K562 (cell line): ENCODE results near the gene NEMP1. TPM values are rescaled to one million over a fixed set of nuclear protein-coding genes. Genes with fewer than 3 reads are reported as not detected.

Source experiments
- ARID3B ChIP-seq: fragments of 250-450 bp; sonication (Bioruptor Pico); IDR thresholded peaks from 2 replicates; pipeline ENCODE4 v1.4.0; 2020; ENCODE audit warnings: borderline replicate concordance
- BCOR ChIP-seq: fragments of 450-650 bp; IDR thresholded peaks from 2 replicates; pipeline ENCODE4 v1.6.1; 2016
- CBX3 ChIP-seq, 2 experiments: IDR thresholded peaks; 1 replicate in 1 of 2; 2 replicates in 1 of 2; pipeline ENCODE4 v1.6.1; 2012; ENCODE audit warnings: inconsistent platforms in 2 of 2, low read length in 2 of 2, borderline replicate concordance in 1 of 2, control low read depth in 1 of 2
- CEBPB ChIP-seq: fragments of 450-650 bp; IDR thresholded peaks from 2 replicates; pipeline ENCODE4 v1.6.1; 2016; ENCODE audit warnings: missing genetic modification characterization, missing compliant biosample characterization
- KLF6 ChIP-seq: fragments of 250-450 bp; sonication (Bioruptor Pico); IDR thresholded peaks from 2 replicates; pipeline ENCODE4 v1.4.0; 2020; ENCODE audit warnings: mild to moderate bottlenecking, moderate library complexity, borderline replicate concordance
- MAFG ChIP-seq: fragments of 450-650 bp; conservative IDR thresholded peaks from 2 replicates; pipeline ENCODE4 v1.6.1; 2016; ENCODE audit warnings: missing genetic modification characterization, missing compliant biosample characterization
- MBD2 ChIP-seq: sonication (generic); IDR thresholded peaks from 2 replicates; pipeline ENCODE4 v1.6.1; 2016; ENCODE audit warnings: low read depth, borderline replicate concordance
- POLR2G ChIP-seq: fragments of 200-400 bp; formaldehyde crosslinking; IDR thresholded peaks from 2 replicates; pipeline ENCODE4 v1.6.1; 2017; ENCODE audit warnings: low read depth, mild to moderate bottlenecking, antibody characterized with exemption, low read length, moderate library complexity
- RBFOX2 ChIP-seq: fragments of 200-400 bp; formaldehyde crosslinking; IDR thresholded peaks from 2 replicates; pipeline ENCODE4 v1.6.1; 2017; ENCODE audit warnings: low read depth, mild to moderate bottlenecking, low read length, moderate library complexity
- RCOR1 ChIP-seq, 2 experiments: IDR thresholded peaks; 2 replicates each; pipeline ENCODE4 v1.6.1; 2012; ENCODE audit warnings: low read depth in 2 of 2, low read length in 2 of 2, borderline replicate concordance in 1 of 2, improper control_type of control experiment in 1 of 2
- SMAD2 ChIP-seq: fragments of 150-350 bp; IDR thresholded peaks from 2 replicates; pipeline ENCODE4 v1.6.1; 2014; ENCODE audit warnings: low read depth, mild to moderate bottlenecking, low read length
- SMARCA5 ChIP-seq: fragments of 450-650 bp; IDR thresholded peaks from 2 replicates; pipeline ENCODE4 v1.6.1; 2016
- SMARCC2 ChIP-seq: fragments of 450-650 bp; IDR thresholded peaks from 2 replicates; pipeline ENCODE4 v1.6.1; 2017; ENCODE audit warnings: antibody characterized with exemption, moderate library complexity, mild to moderate bottlenecking, low read depth
- ZZZ3 ChIP-seq: fragments of 450-650 bp; IDR thresholded peaks from 2 replicates; pipeline ENCODE4 v1.6.1; 2016; ENCODE audit warnings: antibody characterized with exemption, mild to moderate bottlenecking, moderate library complexity
- polyA plus RNA-seq, 8 experiments: library from polyadenylated mRNA; depleted of rRNA in 4 of 8; stranded (reverse) in 5 of 8; unstranded in 3 of 8; fragments of >200 nt; fragmentation: Nextera tagmentation in 2 of 8; fragmentation: Illumina TruSeq in 1 of 8; extraction: Ambion mirVana in 2 of 8; extraction: Trizol in 1 of 8; gene quantifications; 2 replicates each; pipeline versions ENCODE4 v1.2.1 to v1.2.3, GENCODE V29; 2011 to 2014; ENCODE audit warnings: inconsistent platforms in 1 of 8, missing spikeins in 1 of 8
- total RNA-seq, 7 experiments: library from RNA; depleted of rRNA in 6 of 7; stranded (reverse); fragments of >200 nt in 6 of 7; fragmentation: Illumina TruSeq in 2 of 7; extraction: Trizol in 2 of 7; gene quantifications; 2 replicates each; pipeline versions ENCODE4 v1.2.1 to v1.2.3, GENCODE V29; 2011 to 2021; ENCODE audit warnings: low replicate concordance in 1 of 7
- TF ChIP-seq, protein P1 (sequence below): fragments of 200-800 bp; sonication (Bioruptor generic); IDR thresholded peaks from 2 replicates; pipeline ENCODE4 v1.6.1; 2017; ENCODE audit warnings: missing genetic modification characterization, missing compliant biosample characterization
- TF ChIP-seq, protein P2 (sequence below): fragments of 200-800 bp; sonication (Bioruptor generic); IDR thresholded peaks from 2 replicates; pipeline ENCODE4 v1.6.1; 2016; ENCODE audit warnings: missing genetic modification characterization, missing compliant biosample characterization

NEMP1 gene
- total and polyA plus RNA-seq, 9 of the 15 experiments (the other 6 are each of a cell fraction or from before 2014, with no cell fraction given) = 9.5 to 82.2 (median 41.2) TPM

- no peak for TF ChIP-seq ZZZ3
- 0 out of 2 replicates have a peak, but pooled peaks have one; percentile 40 for TF ChIP-seq SMARCC2
- TF ChIP-seq CEBPB (tag) = 0 out of 2 replicates have a peak, but pooled peaks have one; percentile 7
- TF ChIP-seq SMARCA5 = 0 out of 2 replicates have a peak, but pooled peaks have one; percentile 48
- TF ChIP-seq SMAD2 = no peak
- TF ChIP-seq, protein P1, sequence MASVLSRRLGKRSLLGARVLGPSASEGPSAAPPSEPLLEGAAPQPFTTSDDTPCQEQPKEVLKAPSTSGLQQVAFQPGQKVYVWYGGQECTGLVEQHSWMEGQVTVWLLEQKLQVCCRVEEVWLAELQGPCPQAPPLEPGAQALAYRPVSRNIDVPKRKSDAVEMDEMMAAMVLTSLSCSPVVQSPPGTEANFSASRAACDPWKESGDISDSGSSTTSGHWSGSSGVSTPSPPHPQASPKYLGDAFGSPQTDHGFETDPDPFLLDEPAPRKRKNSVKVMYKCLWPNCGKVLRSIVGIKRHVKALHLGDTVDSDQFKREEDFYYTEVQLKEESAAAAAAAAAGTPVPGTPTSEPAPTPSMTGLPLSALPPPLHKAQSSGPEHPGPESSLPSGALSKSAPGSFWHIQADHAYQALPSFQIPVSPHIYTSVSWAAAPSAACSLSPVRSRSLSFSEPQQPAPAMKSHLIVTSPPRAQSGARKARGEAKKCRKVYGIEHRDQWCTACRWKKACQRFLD (CRISPR knock-in tag) = no peak
- TF ChIP-seq KLF6 (CRISPR knock-in tag) = no peak
- peak; percentile 93 for TF ChIP-seq BCOR
- TF ChIP-seq CBX3 (IDR thresholded peaks at IDR 0.05; ENCODE audit: borderline replicate concordance in 1 of 2, low read length in 2 of 2) = peak in 1 of 2 experiments; percentile 60; a peak in 1 of 3 replicates
- TF ChIP-seq POLR2G = peak; percentile 60
- TF ChIP-seq MAFG (tag) = peak; percentile 44
- TF ChIP-seq, protein P2, sequence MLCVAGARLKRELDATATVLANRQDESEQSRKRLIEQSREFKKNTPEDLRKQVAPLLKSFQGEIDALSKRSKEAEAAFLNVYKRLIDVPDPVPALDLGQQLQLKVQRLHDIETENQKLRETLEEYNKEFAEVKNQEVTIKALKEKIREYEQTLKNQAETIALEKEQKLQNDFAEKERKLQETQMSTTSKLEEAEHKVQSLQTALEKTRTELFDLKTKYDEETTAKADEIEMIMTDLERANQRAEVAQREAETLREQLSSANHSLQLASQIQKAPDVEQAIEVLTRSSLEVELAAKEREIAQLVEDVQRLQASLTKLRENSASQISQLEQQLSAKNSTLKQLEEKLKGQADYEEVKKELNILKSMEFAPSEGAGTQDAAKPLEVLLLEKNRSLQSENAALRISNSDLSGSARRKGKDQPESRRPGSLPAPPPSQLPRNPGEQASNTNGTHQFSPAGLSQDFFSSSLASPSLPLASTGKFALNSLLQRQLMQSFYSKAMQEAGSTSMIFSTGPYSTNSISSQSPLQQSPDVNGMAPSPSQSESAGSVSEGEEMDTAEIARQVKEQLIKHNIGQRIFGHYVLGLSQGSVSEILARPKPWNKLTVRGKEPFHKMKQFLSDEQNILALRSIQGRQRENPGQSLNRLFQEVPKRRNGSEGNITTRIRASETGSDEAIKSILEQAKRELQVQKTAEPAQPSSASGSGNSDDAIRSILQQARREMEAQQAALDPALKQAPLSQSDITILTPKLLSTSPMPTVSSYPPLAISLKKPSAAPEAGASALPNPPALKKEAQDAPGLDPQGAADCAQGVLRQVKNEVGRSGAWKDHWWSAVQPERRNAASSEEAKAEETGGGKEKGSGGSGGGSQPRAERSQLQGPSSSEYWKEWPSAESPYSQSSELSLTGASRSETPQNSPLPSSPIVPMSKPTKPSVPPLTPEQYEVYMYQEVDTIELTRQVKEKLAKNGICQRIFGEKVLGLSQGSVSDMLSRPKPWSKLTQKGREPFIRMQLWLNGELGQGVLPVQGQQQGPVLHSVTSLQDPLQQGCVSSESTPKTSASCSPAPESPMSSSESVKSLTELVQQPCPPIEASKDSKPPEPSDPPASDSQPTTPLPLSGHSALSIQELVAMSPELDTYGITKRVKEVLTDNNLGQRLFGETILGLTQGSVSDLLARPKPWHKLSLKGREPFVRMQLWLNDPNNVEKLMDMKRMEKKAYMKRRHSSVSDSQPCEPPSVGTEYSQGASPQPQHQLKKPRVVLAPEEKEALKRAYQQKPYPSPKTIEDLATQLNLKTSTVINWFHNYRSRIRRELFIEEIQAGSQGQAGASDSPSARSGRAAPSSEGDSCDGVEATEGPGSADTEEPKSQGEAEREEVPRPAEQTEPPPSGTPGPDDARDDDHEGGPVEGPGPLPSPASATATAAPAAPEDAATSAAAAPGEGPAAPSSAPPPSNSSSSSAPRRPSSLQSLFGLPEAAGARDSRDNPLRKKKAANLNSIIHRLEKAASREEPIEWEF (CRISPR knock-in tag) = no peak
- TF ChIP-seq ARID3B (CRISPR knock-in tag) = 0 out of 2 replicates have a peak, but pooled peaks have one; percentile 20
- no peak for TF ChIP-seq MBD2
- TF ChIP-seq RCOR1 (IDR thresholded peaks at IDR 0.05; ENCODE audit: borderline replicate concordance in 1 of 2, low read depth in 2 of 2, low read length in 2 of 2) = peak in 1 of 2 experiments; percentile 60; a peak in 1 of 4 replicates
- peak; percentile 51; the same call in 1 of the 2 replicates for TF ChIP-seq RBFOX2
These were observed 18.4 kb upstream of the NEMP1 start (continued) for GRCh38 chr12:57096748-57097553.
